Measurements from ENCODE around the gene LACTB. TPM values are rescaled to one million over a fixed set of nuclear protein-coding genes. Genes with fewer than 3 reads are reported as not detected.

Gene LACTB
- total RNA-seq, 1 donor from 2014 or later: 11.2 TPM

GRCh38 chr15:63110428-63111026 is 11.1 kb upstream of the LACTB start:
- H3K27me3 Mint-ChIP-seq (ENCODE audit: unreplicated experiment): no peaks in the 10 kb centered on the region
- H3K27ac Mint-ChIP-seq (ENCODE audit: unreplicated experiment): no peak overlapping the region
- H3K4me1 Mint-ChIP-seq (ENCODE audit: unreplicated experiment): peaks cover 25% of the 10 kb centered on the region
- H3K4me3 Mint-ChIP-seq (ENCODE audit: unreplicated experiment): no peak overlapping the region
- no peaks in the 10 kb centered on the region for H3K36me3 Mint-ChIP-seq (ENCODE audit: unreplicated experiment)
- TF ChIP-seq, protein P1, sequence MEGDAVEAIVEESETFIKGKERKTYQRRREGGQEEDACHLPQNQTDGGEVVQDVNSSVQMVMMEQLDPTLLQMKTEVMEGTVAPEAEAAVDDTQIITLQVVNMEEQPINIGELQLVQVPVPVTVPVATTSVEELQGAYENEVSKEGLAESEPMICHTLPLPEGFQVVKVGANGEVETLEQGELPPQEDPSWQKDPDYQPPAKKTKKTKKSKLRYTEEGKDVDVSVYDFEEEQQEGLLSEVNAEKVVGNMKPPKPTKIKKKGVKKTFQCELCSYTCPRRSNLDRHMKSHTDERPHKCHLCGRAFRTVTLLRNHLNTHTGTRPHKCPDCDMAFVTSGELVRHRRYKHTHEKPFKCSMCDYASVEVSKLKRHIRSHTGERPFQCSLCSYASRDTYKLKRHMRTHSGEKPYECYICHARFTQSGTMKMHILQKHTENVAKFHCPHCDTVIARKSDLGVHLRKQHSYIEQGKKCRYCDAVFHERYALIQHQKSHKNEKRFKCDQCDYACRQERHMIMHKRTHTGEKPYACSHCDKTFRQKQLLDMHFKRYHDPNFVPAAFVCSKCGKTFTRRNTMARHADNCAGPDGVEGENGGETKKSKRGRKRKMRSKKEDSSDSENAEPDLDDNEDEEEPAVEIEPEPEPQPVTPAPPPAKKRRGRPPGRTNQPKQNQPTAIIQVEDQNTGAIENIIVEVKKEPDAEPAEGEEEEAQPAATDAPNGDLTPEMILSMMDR (IDR thresholded peaks at IDR 0.05): no peak
- no peaks in the 10 kb centered on the region for H3K9me3 Mint-ChIP-seq (ENCODE audit: unreplicated experiment)
- DNase-seq (ENCODE audit: extremely low spot score, unreplicated experiment): no peak

- TF ChIP-seq, protein P1 (IDR thresholded peaks at IDR 0.05): no peak
- DNase-seq (ENCODE audit: extremely low spot score, unreplicated experiment): no peak
- Mint-ChIP-seq H3K9me3 (ENCODE audit: unreplicated experiment) (no peaks in the 10 kb centered on the region), H3K36me3 (ENCODE audit: unreplicated experiment) (no peaks in the 10 kb centered on the region), H3K27me3 (ENCODE audit: unreplicated experiment) (no peaks in the 10 kb centered on the region), H3K27ac (ENCODE audit: unreplicated experiment) (no peak overlapping the region), H3K4me1 (ENCODE audit: unreplicated experiment) (peaks cover 25% of the 10 kb centered on the region), H3K4me3 (ENCODE audit: unreplicated experiment) (no peak overlapping the region)
Measured at GRCh38 chr15:63111481-63111880, 10.2 kb upstream of the LACTB start.

DNA sequence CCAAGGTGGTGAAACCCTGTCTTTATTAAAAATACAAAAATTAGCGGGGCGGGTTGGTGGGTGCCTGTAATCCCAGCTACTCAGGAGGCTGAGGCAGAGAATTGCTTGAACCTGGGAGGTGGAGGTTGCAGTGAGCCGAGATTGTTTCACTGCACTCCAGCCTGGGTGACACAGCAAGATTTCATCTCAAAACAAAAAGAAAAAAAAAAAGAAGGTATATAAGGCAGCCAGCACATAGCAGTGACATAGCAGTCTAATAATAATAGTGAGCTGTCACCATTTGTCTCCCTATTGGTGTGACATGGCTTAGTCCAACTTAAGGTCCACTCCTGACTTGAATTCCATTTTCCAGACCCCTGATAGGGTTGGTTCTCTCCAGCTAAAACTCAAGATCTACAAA is 8.8 kb upstream of the LACTB start:
- no peak overlapping the region for H3K4me3 Mint-ChIP-seq (ENCODE audit: unreplicated experiment)
- no peaks in the 10 kb centered on the region for H3K36me3 Mint-ChIP-seq (ENCODE audit: unreplicated experiment)
- no peaks in the 10 kb centered on the region for H3K27me3 Mint-ChIP-seq (ENCODE audit: unreplicated experiment)
- H3K4me1 Mint-ChIP-seq (ENCODE audit: unreplicated experiment): peaks cover 21% of the 10 kb centered on the region
- TF ChIP-seq, protein P1 (IDR thresholded peaks at IDR 0.05): no peak
- DNase-seq (ENCODE audit: extremely low spot score, unreplicated experiment): no peak
- no peaks in the 10 kb centered on the region for H3K9me3 Mint-ChIP-seq (ENCODE audit: unreplicated experiment)
- no peak overlapping the region for H3K27ac Mint-ChIP-seq (ENCODE audit: unreplicated experiment)

DNA sequence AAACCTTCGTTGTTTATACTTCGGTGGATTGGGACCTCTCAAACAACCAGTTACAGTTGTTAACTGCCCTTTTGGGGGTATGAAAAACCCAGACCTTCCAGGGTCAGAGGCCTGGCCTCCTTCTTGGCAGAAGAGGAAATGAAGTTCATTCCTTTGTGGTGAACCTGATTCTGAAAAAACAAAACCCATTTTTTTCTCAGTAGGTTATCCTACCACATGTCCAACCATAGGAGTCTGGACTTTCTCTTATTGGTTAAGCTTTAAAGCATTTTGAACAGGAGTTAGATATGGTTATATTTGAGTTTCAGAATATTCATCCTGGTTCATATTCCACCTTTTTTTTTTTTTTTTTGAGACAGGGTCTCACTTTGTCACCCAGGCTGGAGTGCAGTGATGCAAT is 7.2 kb upstream of the LACTB start:
- Mint-ChIP-seq H3K4me3 (ENCODE audit: unreplicated experiment) (no peak overlapping the region), H3K27me3 (ENCODE audit: unreplicated experiment) (no peaks in the 10 kb centered on the region), H3K36me3 (ENCODE audit: unreplicated experiment) (peaks cover under 1% of the 10 kb centered on the region), H3K27ac (ENCODE audit: unreplicated experiment) (no peak overlapping the region), H3K9me3 (ENCODE audit: unreplicated experiment) (peaks cover 4% of the 10 kb centered on the region), H3K4me1 (ENCODE audit: unreplicated experiment) (peaks cover 5% of the 10 kb centered on the region)
- TF ChIP-seq, protein P1 (IDR thresholded peaks at IDR 0.05): no peak
- DNase-seq (ENCODE audit: extremely low spot score, unreplicated experiment): no peak

DNA sequence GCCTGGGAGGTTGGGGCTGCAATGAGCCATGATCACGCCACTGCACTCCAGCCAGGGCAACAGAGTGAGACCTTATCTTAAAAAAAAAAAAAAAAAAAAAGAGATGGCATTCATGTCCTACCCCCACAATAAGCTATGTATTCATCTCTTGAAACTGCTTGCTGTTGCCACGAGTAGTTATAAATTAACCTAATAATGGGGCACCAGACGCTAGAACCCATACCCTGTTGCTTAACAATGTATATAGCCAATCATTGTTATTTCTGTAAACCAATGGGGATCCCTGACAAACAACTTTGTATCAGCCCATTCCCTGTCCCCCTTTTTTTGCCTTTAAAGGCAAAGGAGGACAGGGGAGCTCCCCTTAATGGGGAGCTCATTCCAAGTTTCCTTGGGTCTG is 2.8 kb upstream of the LACTB start:
- peaks cover 18% of the 10 kb centered on the region for H3K4me1 Mint-ChIP-seq (ENCODE audit: unreplicated experiment)
- DNase-seq (ENCODE audit: extremely low spot score, unreplicated experiment): no peak

More for the DNA sequence above, 2.8 kb upstream of the LACTB start:
- no peak overlapping the region for H3K4me3 Mint-ChIP-seq (ENCODE audit: unreplicated experiment)
- H3K9me3 Mint-ChIP-seq (ENCODE audit: unreplicated experiment): peaks cover 10% of the 10 kb centered on the region
- no peaks in the 10 kb centered on the region for H3K27me3 Mint-ChIP-seq (ENCODE audit: unreplicated experiment)
- no peak overlapping the region for H3K27ac Mint-ChIP-seq (ENCODE audit: unreplicated experiment)
- TF ChIP-seq, protein P1 (IDR thresholded peaks at IDR 0.05): no peak
- peaks cover 4% of the 10 kb centered on the region for H3K36me3 Mint-ChIP-seq (ENCODE audit: unreplicated experiment)

All from osteocyte (in vitro differentiated cells).